Superior temporal gyrus (tissue), 1 donor: ENCODE results near the gene ERCC5.

ENCODE experiments used
- DNase-seq: peaks from one replicate; pipeline ENCODE4 v3.0.0-alpha.2; 2016; ENCODE audit errors: extremely low spot score

ERCC5 gene

GRCh38 chr13:102881819-102882686 is 36.2 kb downstream of the ERCC5 start:
- no peak for DNase-seq

DNA sequence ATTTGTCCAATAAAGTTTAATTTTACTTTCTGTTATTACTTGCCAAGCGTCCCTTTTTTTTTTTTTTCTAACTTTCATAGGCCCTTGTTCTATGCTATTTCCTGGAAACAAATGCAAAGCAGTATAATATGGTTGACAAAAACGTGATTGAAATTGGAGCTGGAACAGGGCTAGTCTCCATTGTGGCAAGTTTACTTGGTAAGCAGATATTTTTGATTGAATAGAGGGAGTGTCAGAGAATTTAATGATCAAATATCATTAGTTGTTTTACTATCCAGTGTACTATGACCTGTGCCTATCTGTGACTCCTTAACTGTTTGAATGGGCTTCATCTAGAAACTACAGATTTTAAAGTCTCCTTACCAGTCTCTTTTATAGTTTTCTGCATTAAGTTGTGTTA is 46.7 kb downstream of the ERCC5 start:
- no peak for DNase-seq

GRCh38 chr13:102897371-102898138 is 51.7 kb downstream of the ERCC5 start:
- DNase-seq: no peak

- no peak for DNase-seq
These were observed 54.4 kb downstream of the ERCC5 start for GRCh38 chr13:102900193-102900608.

GRCh38 chr13:102901056-102901455 is 55.2 kb downstream of the ERCC5 start:
- no peak for DNase-seq

DNA sequence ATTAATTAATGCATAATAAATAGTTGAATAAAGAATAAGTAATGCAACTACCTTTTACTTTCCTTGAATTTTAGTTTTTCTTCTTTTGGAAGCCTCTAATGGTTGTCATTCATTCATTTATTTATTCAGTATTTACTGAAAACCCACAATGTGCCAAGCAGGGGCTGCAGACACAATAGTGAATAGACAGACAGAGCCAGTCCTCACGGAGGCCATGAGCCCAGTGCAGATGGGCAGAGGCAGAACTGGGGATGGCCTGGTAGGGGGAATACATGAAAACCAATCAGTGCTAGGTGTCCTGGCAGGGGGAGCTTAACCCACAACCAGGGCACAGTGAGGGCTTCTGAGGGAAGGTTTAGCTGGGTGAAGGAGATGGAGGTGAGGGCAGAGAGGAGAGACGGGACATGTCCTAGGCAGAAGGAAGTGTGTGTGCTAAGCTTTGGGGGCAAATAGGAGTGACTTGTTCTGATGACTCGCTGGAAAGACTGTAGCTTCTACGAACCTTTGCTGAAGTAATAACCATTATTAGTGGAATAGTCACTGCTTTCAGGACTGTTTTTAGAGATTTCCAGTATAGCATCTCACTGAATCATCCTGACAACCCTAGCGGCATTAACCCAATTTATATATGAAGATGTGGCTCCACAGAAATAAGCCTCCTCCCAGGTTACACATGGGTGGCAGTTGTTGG is 55.9 kb downstream of the ERCC5 start:
- peak; percentile 52 for DNase-seq

- DNase-seq: no peak
These were observed 57.0 kb downstream of the ERCC5 start for GRCh38 chr13:102902789-102903347.

DNA sequence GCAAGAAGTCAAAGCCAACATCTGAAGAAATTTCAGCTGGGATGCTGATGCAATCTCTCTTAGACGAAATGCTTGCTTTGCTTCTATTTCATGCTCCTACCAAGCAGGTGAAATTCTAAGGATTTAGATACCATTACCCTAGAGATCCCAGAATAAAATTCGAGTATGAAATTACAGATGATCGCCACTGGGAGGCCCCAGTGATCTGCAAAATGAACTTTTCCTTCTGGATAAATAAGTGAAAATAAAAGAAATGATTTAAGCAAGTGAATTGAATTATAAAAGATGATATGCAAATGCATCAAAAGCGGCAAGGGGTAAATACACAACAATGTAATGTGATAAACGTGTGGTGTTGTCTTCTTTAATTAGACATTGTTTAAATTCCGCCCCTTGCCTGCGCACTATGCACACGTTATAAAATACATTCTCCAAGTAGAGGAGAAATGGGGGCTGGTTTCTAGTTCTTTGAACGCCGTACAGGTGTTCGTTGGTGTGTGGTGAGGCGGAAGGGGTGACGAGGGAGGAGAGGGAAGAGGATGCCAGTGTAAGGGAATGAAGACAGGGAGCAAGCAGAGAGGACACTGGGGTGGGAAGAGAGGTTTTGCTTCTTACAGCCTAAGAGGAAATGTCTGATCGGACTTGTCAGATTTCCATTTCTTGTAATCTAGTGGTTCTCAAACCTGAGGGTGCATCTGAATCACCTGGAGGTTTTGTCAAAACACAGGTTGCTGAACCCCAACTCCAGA is 58.0 kb downstream of the ERCC5 start:
- peak; percentile 70 for DNase-seq

DNA sequence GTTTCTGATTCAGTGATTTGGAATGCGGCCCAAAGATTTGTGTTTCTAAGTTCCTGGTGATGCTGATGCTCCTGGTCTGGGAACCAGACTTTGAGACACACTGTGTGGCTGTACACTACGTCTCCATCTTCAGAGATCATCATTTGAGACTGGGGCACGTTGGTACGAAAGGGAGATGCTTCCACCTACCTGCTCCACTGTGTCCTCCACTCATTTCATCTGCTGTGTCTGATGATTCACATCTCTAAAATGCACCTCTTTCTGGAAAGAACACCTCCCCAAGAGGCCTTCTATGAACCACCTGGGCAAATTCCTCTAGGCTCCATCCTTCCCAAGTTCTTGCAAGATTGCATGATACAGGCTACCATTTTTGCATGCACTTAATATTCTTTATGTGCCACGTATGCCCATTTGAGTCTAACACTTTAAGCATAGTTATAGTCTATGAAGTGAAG is 58.6 kb downstream of the ERCC5 start:
- no peak for DNase-seq

DNA sequence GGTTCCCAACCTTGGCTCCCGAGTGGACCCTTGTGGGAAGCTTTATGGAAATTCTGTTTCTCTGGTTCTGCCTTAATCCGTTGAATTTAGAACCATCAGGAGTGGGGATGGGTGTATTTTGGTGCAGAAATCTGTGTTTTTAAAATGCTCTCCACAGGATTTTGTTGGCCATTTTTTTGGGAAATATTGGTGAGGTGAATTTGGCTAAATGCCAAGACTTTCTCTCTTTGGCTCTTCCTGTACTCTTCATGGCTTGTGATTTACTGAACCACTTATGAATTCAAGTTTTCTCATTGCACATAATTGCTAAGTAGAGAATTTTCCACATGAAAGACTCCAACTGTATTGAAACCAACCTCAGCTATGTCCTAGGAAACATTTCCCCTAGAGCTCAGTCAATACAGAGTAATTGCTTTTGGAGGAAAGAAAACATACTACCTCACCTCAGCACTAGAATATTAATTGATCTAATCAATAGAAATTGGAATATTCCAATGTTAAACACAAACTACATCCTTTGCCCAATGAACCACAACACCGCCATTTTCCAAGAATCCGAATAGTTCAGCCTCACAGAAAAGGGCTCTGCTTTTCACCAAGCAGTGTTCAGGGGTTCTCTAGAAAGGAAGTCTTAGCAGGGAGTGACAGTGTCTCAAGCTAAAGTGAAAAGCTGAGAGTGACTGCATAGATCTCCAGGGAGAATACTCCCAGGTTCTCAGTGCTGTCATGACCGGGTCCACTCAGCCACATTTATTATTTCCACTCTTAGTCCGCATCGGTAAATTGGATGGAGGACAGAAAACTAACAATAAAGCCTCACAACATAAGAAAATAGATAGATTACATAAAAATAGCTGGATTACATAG is 60.3 kb downstream of the ERCC5 start:
- DNase-seq: no peak

DNA sequence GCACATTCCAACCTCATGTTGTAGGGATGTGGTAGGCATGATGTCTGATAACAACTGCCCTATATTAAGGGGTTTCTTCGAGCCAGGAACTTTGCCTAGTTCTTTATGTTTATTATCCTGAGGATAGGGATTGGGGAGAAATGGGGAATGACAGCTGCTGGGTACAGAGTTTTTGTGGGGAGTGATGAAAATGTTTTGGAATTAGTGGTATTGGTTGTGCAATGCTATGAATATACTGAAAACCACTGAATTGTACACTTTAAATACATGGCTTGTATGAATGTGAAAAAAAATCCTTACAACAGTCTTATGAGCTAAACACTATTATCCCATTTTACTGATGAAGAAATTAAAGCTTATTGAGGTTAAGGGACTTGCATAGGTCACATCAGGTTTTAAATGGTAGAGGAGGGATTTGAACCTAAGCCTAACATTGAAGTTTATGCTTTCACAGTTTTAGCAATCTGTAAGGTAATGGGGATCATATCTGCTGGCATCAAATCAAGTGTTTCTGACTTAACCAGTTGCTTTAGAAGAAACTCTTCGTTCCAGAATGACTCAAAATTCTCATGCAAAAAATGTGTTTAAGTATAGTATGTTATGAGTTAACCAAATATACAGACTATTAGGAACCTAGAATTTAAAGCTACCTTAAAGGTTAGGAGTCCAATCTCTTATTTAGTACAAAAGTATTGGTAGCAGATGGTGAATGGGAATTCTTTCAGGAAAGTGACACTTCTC is 61.4 kb downstream of the ERCC5 start:
- DNase-seq: no peak

DNA sequence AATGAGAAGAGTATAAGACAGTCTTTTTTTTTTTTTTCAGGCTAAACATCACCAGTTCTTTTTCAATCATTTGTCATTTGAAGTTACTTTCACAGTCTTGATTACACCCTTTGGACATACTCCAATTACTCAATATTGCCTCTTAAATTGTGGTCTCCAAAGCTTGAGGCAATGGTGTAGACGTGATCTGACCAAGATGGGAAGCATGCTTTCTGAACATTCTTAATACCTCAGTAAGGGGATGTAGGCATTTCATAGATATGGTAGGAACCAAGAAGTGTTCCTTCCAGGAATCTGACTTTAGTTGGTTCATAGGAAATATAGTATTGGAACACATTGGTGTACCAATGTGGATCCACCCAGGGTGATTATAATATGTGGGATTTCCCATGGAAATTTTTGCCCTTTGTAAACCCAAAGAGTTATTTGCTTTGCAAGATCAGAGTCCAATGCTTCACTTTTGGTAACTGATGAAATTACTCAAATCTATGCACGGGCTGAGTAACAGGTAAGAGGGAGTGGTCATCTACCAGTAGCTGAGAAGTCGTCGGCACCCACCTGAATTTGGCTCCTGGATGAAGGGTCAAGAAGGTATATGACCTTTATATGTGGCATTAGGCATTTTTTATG is 62.2 kb downstream of the ERCC5 start:
- no peak for DNase-seq

DNA sequence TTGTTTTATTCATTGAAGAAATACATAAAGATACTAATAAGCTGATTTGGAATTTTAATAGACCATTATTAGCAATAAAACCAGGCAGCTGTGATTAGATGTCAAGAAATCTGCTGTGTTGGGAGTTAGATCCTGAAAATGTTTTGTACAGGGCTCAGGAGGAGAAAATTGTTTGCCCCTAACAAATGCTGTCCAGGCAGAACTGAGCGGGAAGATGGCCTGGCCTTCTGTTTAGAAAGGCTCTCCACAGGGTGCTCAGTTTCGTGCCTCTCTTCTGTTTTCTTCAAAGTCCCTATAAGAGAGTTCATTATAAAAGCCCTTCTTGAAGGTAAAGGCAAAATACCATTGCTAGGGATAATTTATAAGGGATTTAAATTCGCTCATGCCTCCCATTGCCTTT is 64.1 kb downstream of the ERCC5 start:
- DNase-seq: no peak

GRCh38 chr13:102911336-102911735 is 65.5 kb downstream of the ERCC5 start:
- no peak for DNase-seq

DNA sequence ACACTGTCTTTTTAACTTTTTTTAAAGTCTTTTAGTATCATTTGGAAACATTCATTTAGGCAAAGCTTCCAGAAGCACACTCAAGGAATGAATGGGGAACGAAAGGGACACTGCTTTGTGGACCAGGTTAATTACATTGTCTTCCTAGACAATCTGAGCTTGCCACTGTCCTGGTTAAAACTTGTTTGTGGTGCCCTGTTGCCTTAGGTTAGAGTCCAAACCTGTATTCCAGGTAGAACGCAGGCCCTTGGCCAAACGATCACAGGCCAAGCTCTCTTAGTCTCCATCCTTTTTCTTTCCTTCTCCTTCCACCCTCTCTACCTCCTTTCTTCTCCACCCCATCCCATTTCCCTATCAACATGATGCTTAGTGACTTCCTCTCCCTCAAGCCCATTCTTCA is 66.8 kb downstream of the ERCC5 start:
- DNase-seq: no peak

DNA sequence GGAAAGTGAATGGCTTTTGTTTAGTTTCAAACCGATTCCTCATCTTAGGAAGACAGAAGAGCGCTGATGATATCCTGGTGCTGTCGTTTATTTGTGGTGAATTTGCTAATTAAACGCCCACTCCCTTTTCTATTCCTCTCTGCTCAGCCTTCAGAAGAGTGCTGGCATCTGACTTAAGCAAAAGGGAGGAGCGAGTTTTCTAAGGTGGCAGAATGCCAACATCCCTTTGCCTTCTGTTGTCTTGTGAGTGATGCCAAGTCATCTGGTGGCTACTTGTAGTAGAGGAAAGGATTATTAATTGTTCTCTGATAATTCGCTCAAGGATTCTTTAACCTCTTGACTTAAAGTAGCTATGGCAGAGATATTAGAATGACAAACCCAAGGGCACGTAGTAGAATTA is 68.1 kb downstream of the ERCC5 start:
- DNase-seq: peak; percentile 28

DNA sequence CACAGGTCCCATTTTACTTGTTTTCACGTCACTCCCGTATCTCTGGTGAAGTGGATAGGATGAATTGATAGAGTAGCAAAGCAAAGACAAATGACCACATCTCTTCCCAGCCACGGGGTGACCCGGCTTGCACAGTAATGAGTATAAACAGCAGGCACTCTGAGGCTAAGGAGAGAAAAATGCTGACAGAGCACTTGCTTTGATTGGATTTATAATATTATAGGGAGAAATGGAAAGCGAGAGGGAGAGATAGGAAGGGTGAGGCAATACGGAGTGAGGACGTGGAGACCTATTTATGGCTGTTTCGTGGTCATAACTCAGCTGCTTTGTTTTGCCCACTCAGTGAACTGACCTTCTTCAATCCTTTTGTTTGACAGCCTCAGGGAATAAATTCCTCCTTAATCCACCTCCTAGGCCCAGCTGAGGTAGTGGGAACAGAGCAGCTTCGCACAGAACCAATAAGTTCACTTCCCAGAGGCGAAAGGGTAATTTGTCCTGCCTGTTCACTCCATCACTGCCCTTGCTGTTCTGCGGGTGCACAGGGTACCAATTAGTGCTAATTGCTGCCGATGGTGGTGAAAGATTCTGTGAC is 68.6 kb downstream of the ERCC5 start:
- no peak for DNase-seq

DNA sequence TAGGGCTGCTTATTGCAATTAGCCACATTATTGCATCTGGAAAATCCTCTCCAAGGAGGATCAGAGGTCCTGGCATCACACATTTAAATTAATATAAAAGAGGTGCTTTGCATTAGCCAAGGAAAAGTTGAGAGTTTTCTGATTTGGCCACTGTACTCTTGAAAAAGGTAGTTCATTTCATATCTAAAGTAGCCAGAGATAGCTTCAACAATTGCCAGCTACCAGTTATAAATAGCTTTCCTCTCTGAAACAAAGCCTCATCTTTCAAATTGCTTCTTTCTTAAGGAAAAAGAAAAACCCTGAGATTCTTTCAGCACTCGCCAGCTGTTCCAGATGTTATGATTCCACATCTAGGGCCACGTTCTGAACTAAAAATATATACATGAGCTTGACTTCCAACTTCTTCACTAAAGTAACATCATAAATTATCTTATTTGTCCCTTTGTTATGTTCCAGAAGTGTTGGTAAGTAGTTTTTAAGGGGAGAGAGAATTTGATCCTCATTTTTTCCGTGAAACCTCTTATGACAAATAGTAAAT is 69.6 kb downstream of the ERCC5 start:
- no peak for DNase-seq
